Stimulated activated CD8-positive, alpha-beta memory T cell treated with anti-CD3 and anti-CD28 coated beads, Interleukin-12 subunit alpha, Interleukin-12 subunit beta, amount 100 ng/mL, for 24 hours (primary cell): ENCODE measurements around the gene TSPAN18.

Experiments
- DNase-seq: peaks from one replicate; pipeline ENCODE4 v3.0.0-alpha.2; 2020; ENCODE audit errors: extremely low read depth

The TSPAN18 gene

DNA sequence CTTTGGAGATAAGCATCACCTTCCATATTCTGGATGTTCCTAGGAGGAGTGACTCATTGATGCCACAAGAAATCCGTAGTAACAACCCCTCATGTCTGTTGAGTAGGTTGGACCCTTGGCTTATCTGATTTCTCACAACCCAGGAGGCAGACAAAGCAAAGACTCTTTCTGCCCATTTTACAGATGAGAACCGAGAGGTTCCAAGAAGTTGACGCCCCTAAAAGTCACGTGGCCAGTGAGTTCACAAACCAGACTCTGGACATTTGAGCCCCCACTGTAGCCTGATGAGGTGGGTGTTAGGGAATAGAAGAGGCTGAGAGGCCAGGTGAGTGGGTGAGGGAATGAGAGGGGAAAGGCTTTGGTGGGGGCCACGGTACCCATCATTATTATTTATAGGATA lies 70.3 kb downstream of the TSPAN18 start:
- DNase-seq = no peak

DNA sequence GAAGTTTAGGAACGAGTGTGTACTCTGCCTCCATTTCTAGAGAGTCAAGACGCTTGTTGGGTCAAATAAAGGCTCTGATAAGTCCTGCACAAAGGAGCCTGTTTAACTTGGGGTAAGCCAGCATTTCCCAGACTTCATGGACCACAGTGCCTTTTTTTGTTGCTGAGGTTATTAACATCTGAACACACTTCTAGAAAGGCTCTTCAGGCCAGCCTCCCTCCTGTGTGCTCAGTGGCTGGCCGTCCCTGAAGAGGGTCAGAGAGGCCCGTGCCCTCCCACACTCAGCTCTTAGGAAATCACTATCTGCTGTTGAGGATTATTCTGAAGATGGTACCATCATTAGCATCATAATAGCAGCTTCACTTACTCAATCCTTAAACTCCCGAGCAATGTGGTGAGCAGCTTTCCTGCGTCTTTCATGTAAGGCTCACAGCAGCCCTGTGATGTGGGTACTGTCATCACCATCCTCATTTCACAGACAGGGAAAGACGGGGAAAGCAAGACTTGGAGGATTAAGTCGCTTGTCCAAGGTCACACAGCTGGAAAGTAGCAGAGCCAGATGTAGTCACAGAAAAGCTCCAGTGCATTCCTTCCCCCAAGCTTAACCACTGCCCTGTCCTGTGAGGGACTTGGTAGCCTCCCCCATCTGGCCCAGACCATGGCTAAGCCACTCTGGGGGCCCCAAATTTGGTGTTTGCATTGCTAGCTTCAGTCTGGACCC lies 71.3 kb downstream of the TSPAN18 start:
- no peak for DNase-seq

DNA sequence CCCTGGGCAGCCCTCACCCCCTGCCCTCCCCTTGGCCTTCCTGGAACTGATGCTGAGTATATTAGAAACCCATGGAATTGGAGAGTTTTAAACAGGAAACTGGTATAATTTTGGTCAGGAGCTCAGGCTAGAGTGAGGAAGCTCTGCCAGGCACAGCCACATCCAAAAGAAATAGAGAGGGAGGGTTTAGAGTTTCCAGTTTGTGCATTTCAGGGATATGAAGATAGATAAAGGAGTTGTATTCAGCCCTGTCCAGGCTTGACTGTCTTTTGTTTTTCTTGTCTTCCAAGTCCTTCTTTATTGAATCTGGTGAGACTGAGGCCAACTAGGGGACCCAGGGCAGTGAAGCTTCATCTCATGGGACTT lies 71.8 kb downstream of the TSPAN18 start:
- no peak for DNase-seq

DNA sequence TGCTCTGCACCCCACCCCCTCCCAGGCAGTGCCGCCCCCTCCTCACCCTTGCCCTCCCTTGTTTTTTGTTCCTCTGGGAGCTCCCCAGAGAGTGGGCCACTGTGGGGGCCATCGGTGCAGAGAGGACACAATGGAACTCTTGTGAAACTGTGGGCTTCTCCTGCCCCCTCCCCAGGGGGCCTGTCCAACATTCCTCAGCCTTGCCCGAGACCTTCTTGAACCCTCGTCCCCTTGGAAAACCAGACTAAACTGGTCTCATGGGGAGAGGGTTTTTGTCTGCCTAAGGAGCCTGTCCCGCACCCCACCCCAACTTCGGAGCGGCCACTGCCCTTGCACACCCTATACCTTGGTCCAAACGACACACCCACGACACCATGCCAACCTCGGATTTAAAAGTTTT lies 72.2 kb downstream of the TSPAN18 start:
- no peak for DNase-seq

DNA sequence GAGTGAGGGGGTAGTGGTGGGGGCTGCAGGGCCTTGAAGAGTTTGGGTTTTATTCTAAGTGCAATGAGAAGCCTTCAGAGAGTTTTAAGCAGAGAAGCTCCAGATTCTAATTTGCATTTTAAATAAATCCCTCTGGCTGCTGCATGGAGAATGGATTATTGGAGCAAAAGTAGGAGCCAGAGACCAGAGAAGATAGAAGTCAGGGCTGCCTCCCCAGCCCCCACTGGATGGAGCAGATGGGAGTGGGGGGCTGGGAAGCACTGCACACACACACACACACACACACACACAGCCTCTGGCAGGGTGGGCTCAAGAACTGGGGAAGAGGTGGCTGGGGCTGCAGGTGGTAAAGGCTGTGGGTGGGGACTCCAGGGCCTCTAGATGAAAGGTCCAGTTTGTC lies 75.6 kb downstream of the TSPAN18 start:
- no peak for DNase-seq

DNA sequence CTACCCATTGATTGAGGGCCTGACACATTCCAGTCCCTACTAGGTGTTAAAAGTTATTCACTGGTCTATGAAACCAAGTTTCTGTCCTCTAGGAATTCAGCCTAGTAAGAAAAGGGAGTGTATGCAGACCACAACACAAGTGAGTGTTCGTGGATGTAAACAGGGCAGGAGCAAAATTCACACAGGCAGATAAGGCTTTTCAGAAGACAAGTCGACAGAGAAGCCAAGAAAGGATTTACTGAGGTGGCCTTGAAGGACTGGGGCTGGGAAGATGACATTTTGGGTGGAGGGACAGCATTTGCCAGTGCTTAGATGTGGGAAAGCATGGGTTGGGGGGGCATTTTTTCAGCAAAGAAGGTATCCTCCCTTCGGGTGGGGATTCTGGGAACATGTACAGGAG lies 76.2 kb downstream of the TSPAN18 start:
- no peak for DNase-seq

DNA sequence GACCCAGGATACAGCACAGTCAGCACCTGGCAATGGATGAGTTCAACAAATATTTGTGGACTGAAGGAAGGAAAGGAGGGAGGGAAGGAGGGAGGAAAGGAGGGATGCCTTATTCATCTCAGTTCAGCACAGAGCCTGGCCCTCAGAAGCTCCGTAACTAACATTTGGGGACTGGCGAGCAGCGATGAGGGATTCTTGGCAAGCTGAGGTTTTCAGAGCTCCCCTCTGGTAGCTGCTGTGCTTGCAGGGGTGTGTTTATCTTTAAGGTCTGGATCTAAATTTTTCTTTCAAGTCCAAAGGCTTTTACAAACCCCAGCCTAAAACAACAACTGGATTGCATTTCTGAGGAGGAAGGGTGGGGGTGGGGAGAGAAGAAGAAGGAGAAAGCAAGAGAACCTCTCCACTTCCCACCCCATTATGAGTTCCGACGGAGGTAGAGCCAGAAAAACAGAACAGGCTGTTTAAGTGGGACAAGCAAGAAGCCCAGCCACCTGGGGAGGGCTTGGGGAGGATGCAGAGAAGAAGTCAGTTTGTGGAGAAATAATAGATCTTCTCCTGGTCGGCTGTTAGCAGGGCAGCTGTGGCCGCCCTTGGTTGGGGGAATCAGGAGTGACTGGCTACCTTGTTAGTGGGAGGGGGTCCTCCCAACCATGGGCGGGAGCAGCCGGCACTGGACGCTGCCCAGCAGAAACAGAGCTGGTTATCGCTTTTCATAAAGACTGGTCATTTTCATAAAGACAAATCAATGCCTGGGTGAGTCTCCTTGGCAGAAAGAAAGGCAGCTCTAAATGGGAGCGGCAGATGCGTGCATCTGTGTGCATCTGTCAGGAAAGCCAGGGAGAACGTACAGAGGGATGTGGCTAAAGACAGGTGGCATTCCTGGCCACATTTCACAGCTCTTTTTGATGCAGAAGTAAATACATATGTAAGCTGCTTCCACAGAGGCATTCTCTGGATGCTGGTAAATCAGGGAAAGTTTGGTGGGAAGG lies 78.0 kb downstream of the TSPAN18 start:
- DNase-seq = no peak

DNA sequence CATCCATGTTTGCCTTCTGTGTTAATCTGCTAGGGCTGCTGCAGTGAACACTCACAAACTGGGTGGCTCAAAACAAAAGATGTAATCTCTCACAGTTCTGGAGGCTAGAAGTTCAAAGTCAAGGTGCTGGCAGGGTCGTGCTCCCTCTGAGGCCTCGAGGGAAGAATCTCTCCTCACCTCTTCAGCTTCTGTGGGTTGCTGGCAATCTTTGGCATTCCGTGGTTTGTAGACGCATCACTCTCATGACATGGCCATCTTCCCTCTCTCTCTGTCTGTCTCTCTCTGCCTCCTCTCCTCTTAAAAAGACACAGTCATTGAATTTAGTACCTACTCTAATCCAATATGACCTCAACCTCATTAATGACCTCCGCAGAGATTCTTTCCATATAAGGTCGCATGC lies 78.8 kb downstream of the TSPAN18 start:
- no peak for DNase-seq

DNA sequence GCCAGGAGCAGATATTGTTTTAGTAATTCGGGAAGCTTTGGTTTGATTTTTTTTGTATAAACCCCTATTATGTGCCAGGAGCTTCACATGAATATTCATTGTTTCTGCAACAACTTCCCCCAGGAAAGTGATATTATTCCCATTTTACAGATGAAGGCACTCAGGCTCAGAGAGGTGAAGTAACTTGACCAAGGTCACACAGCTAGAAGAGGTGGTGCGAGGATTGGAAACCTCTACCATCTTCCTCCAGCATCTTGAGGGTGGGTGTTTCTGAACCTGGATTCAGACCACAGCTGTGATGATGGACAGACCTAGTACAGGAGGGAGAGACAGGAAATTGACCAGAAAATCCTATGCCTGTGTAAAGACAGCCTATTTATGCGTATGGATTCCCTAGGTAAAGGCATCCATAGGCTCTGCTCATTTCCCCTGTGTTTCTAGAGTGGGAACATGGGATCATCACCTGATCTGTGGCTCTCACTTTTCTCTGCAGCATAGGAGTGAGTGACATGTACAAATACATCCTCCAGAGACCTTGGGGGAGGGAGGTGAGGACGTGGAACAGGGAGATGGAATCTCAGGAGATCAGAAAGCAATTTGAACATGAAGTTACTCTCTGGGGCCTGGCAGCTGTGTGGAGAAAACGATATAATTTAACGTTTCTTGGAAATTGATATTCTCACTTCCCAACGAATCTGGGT lies 81.4 kb downstream of the TSPAN18 start:
- DNase-seq = no peak

DNA sequence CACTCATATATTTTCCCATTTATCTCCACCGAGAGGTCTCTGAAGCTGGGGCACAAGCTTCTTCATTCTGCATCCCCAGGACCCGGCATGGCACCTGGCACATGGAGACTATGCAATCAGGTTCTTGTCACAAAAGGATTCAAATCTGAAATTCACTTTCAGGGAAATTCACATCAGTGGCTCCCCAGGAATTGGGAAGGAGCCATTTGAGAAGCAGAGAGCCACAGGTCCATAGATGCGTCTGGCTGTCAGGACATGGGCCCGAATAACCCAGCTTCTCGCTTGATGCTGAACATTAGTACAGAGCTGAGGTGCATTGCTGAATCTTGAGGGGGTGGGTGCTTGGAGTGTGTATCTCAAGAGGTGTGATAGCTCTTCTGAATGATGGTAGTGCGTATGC lies 82.5 kb downstream of the TSPAN18 start:
- DNase-seq = no peak

DNA sequence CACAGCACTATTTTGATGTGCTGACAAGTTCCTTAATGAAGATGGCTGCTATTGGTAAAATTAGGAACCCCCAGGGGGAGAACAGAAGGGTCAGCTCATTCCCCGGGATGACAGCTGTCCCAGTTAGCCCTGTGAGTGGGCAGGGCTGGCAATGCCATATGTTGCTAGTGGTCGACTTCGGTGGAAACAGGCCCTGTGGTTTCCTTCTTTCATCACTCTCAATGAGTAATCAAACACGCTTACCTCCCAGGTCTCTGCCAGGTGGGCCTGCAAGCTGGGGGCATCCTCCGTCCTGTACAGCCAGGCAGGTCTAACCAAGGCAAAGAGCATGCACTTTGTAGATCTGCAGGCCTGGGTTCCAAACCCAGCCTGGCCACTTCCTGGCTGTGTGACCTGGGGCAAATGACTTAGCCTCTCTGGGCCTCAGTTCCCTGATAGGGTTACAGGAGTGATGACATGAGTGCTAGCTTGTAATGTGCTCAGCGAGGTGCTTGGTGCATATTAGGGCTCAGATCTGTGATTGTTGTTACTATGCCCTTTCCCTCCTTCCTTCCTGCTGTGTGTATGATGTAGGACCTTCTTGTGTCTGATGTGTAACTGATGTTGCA lies 85.2 kb downstream of the TSPAN18 start:
- DNase-seq = no peak

DNA sequence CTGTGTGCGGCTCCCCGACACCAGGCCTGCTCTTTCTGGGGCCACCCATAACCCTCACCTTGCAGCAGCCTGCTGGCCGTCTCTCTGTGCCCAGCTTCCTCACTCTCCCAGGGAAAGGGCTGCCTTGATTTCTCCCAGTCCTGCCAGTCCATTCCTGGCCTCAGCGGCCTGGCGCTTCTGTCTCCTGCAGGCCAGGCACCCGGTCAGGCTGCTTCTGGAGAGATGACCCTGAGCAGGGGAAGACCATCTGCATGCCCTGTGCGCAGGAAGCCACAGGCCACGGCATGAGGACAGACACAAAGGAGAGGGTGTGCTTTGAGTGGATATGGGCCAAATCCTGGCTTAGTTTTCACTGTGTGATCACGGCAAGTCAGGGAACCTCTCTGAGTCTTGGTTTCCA lies 86.2 kb downstream of the TSPAN18 start:
- DNase-seq = no peak

DNA sequence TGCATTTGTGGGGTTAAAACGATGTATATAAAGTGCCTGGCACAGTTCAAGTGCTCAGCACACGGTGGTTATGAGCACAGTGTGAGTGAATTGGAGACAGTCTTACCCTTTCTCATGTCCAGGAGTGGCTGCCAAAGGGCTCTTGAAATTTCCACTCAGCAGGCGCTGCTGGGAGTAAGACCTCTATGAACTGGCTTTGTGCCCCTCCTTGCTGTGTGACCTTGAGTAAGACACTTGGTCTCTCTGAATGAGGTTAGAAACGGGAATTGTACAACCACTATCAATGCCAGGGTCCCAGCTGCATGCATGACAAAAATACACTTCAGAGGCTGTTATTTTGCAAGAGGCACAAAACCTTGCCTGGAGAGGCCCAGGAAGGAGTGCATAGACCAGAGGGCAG lies 86.6 kb downstream of the TSPAN18 start:
- DNase-seq = no peak

DNA sequence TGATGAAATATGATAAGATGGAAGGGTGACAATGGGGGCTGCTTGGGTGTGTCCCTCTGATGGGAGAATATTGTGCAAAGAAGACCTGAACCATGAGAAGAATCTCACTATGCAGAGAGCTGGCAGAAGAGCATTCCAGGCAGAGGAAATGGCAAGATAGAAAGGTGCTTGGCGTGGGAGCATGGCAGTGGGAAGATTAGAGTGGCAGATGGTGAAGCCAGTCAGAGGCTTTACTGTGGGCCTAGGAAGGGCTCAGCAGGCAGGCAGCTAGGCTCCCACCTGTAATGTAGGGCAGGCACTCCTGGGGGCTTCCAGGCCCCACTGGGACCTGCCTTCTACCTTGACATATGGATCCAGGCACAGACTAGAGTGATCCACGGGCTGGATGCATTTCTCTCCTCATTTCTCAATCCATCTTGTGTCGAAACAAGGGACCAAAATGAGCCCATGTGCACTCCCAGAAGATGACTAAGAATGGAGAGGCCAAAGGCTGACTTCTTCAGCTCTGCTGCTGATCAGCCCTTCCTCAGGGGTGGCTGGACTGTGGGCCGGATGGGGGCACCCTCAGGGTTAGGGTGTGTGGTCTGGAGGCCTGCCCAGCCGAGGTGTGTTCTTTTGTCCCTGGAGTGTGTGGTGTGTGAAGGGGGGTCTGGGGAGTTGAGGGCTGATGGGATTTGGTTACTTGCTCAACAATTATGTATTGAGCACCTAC lies 88.3 kb downstream of the TSPAN18 start:
- DNase-seq = no peak

DNA sequence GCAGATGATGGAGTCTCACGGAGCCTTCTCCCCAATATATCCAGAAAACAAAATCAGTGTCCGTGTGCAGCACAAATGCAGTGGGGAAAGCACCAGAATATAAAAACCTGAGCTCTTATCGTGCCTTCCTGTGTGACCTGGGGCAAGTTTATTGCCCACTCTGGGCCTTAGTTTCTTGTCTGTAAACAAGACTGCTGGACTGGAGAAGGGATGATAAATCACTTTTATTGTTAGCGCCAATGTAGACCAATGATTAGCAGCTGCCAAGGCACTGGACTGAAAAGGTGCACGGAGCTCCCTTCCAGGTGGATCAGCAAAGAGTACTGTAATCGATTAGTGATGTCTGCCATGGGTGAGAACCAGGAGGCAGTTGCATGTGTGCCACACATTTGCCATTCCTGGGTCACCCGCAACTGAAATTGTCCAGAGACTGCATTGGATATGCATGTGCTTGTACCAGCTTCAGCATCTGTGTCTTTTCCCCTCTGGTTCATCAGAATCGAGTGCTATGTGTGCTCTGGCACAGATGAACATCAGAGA lies 89.2 kb downstream of the TSPAN18 start:
- no peak for DNase-seq

DNA sequence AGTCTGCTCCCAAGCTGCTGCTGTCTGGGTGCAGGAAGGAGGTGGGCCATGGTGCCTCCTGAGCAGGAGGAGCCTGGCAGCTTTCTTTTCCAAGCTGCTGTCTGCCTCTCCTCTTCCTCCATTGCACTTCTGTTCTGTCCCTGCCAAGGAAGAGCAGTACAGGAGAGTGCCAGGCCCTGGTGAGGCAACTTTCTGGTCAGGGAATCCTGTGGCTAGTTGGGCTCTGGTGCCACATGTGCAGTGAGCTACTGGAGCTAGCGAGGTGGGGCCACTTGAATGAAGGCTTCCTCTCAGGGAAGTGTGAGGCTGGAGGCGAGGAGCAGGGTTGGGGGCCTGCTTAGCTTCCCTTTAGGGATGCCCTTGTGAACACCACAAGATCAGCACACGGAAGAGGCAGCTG lies 90.0 kb downstream of the TSPAN18 start:
- DNase-seq = no peak

DNA sequence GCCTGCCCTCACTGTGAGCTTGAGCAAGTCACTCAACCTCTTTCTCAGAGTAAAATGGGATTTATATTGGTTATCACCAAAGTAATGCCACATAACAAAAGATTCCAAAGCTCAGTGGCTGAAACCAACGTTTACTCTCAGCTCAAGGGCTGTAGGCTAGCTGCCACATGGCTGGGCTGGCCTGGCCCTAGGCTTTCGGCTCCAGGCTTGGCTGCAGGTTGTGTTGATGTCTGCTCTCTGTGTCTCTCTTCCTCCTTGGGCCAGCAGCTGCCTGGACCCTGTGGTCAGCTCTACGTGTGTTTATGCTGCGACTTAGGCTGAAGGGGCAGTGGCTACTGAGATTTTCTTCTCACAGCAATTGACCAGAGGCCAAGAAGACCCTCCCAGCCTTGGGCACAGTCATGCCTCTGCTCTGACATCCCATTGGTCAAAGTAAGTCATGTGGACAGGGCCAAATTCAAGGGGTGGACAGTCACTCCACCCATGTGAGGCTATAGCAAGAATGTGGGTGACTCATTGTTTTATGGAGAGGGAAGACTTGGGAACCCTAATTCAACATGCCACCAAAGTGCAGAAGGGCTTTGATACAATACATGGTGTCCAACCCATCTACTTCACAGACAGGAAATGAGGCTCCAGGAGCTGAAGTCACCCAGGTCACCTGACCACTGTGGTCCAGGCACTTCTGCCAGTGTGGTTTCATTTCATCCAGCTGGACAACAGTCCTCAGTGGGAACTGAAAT lies 90.6 kb downstream of the TSPAN18 start:
- no peak for DNase-seq

DNA sequence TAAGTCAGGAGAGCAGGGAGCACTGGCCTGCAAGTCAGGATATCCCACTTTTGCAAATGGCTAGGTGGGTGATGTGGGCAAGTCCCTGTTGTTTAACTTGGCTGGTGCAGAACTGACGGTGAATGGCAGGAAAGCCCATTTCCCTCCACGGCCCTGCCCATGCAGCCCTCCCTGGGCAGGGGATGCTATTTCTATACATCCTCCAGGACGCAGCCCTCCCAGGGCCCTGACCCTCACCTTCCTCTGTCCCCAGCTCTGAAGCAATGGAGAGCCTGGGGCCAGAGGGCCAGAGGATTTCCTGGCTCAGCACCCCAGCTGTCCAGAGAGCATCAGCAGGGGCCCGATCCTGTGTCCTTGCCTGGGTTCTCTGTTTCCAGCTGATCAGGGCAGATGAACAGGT lies 91.3 kb downstream of the TSPAN18 start:
- DNase-seq = no peak

DNA sequence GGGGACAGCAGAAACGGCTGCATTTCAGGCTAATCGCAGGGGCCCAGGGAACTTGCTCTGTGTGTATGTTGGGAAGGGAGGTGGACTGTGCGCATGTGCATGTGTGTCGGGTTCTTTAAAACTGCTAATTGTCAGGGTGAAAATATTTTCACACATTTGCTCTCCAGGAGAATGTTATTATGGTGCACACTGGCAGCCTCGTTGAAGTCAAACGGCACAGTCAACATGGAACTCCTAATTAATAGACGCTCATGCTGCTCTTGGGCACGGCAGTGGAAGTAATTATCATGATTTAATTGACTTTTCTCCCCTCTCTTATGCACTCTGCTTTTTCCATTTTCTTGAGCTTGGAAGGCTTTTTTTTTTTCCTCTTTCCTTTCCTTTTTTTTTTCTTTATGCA lies 92.6 kb downstream of the TSPAN18 start:
- DNase-seq = no peak

DNA sequence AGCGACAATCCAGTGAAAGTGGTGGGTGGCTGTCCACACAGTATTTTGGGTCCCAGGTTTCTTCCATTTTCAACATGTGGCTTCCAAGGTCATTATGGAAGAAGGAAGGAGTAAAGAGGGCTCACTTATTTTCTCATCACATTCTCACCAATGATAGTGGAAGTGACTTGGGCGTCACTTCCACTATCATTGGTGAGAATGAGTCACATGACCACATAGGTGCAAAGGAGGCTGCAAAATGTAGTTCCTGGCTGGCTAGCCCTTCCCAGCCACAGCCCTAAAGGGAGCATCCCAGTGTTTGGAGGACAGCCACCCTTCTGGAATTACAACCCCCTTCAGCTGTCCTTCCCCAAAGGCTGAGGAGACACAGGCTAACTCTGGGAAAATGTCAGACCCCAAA lies 95.6 kb downstream of the TSPAN18 start:
- no peak for DNase-seq

DNA sequence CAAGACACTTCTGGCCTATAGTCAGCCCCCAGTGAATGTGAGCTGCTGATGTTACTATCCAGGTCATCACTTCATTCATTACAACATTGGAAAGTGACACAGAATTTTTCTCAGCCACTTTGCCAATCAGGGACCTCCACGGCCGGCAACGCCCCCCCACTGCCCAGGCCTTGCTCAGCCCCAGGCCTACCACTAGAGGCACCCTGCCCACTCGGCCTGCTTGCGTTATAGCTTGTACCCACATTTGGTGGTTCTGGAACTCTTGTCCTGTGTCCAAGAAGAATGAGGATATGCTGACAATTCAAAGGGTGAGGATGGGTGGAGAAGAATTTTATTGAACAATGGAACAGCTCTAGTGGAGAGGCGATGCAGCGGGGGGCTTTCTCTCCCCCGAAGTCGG lies 96.2 kb downstream of the TSPAN18 start:
- no peak for DNase-seq
